Activated CD8-positive, alpha-beta memory T cell treated with anti-CD3 and anti-CD28 coated beads for 48 hours (primary cell): Measurements from ENCODE around the gene SAMD4A.

ENCODE experiments used
- DNase-seq, 3 experiments: peaks; one replicate each; pipeline ENCODE4 v3.0.0-alpha.2; 2020; ENCODE audit warnings: low read depth in 2 of 3, low spot score in 2 of 3

The SAMD4A gene

DNA sequence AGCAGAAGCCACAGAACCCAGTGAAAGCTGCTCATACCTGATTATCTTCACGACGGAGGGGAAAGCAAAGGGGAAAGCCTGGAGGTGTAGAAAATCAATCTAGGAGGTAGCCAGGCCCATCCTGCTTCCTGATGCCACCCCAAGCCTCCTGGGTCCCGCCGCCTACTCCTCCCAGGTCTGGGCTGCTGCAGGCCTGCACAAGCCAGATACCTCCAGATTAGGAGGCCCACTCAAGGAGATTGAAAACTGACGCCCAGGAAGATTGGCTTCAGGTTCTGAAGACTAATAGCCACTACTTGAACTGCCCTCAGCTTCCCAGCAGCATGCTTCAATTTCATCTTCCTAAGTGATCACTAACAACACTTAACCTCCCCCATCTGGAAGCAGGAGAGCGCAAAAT is 248.6 kb downstream of the SAMD4A start:
- no peak for DNase-seq

DNA sequence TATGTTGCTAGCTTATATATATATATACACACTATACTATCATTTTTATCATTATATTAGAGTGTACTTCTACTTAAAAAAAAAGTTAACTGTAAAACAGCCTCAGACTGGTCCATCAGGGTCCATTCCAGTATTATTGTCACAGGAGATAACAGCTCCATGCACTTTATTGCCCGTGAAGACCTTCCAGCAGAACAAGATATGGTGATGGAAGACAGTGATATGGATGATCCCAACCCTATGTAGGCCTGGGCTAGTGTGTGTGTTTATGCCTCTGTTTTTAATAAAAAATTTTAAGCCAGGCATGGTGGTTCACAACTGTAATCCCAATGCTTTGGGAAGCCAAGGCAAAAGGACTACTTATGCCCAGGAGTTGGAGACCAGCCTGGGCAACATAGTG is 249.5 kb downstream of the SAMD4A start:
- DNase-seq, result no peak

DNA sequence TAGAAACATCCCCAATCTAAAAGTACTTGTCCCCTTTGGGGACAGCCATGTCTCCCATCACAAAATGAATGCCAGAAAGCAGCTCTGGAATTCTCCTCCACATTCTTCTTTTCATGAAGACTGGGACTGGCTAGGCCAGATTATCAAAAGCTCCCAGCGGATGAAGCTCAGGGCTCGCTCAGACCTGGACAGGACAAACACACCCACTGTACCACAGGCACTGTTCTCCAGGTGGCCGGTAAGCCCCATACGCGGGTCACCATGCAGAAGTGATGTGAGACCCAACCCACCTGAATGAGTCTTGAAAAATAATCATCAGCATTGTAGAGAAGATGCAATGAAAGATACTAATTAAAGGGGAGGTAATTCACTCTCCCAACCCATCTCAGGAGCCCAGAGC is 250.6 kb downstream of the SAMD4A start:
- DNase-seq, result no peak

DNA sequence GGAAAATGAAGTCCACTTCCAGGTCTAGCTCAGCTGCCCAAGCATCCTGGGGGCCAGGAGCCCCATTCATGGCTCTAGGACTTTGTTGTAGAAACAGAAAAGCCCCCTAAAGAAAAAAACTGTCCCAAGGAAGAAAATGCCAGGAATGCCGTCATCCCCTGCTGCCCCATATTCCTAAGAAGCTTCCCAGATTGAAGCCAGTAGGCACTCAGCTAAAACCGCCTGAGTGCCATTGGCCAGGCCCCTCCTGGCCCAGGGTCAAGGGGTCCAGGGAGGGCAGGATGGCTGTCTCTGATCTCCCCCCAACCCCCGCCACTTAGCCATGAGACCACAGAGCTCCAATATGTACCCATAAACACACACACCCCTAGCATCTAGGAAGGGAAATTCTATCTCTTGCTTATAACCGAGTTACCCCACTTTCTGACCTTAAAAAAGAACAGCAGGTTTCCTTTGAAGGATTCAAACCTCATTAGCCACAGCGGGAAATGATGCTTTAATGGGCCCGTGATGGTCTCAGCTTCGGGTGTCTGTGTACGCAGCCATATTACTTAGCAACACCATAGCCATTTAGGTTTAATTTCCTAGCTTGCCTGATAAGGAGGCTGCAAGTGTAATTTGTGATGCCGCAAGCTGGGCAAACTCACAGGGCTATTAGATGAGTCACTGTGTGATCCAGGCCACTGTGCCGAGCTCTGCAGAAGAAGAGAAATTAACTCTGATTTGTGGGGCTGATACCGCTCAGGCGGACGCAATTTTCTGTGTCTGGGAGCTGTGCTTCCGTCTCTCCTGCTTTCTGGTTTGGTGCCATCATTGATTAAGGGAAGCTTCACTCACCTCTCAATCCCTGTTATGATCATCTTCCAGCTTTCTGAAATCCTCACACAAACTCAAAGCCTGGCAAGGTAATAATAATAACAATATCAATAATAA is 251.5 kb downstream of the SAMD4A start:
- DNase-seq, result no peak

DNA sequence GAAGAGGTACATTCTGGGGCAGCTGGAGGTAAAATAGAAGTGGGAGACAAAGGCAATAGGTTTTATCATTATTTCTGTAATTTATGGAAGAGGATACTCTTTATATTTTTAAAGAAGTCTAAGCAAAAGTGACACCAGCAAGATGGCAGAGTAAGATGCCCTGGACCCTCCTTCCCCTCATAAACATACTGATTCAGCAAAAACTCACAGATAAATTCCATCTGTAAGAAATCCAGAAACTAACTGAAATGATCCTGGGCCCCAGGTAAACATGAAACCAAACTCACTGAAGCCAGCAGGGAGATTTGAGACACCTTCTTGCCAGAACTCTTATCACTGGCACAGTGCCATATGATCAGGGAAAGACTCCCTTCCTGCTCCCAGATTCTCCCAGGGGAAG is 255.8 kb downstream of the SAMD4A start:
- DNase-seq, result no peak

DNA sequence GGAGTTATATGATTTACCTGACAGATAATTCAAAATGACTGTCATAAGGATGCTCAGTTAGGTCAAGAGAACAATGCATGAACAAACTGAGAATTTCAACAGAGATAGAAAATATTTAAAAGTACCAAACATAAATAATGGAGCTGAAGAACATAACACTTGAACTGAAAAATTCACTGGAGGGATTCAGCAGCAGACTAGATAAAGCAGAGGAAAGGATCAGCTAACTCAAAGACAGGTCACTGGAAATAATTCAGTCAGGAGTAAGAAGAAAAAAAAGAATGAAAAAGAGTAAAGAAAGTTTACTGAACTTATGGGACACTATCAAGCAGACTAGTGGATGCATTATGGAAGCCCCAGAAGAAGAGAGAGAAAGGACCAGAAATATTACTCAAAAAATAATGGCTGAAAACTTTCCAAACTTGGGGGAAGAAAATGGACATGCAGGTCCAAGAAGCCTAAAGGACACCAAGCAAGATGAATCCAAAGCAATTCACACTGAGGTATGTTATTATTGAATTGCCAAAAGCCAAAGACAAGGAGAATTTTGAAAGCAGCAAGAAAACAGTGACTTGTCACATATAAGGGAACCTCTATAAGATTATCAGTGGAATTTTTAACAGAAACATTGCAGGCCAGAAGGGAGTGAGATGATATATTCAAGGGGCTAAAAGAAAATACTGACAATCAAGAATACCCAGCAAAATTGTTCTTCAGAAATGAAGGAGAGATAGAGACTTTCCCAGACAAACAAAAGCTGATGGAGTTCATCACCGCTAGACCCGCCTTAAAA is 257.0 kb downstream of the SAMD4A start:
- no peak for DNase-seq

DNA sequence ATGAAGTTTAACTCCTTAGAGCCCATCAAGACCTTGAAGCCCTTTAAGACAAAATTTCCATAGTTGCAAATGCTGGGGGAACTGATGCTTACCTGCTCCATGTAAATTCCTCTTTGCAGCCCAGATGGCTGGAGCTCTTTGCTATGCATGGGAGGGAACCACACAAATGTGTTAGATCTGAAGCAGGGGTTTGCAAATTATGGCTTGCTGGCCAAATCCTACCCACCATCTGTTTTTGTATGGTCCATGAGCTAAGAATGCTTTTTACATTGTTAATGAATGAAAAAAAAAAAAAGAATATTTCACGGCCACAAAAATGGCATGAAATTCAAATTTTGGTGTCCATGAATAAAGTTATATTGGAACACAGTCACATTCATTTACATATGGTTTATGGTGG is 261.1 kb downstream of the SAMD4A start:
- no peak for DNase-seq

DNA sequence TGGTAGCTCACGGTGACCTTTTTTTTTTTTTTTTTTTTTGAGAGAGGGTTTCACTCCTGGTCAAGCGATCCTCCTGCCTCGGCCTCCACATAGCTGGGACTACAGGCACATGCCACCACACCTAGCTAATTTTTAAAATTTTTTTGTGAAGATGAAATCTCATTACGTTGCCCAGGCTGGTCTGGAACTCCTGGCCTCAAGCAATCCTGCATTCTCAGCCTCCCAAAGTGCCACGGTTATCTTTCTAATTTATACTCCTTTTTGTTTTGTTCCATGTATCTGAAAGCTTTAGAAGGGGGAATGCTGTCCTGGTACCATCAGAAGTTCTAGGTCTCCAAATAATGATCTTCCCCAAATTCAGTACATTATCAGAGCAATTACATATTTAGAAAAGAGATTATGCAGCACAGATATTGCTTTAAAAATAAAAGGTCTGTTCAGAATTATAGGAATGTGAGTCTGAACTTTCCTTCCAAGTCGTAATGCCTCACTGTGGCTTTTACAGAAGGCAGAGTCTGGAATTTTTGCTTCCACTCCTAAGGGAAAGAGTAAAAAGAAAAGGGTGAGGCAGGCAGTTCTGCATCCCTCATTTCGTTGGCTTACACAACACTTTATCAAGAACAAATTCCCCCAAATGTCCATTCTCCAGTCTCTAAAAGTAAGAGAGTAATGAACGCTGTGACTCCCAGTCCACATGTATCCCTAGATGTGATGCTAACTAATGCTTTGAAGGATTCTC is 262.7 kb downstream of the SAMD4A start:
- DNase-seq, result no peak

DNA sequence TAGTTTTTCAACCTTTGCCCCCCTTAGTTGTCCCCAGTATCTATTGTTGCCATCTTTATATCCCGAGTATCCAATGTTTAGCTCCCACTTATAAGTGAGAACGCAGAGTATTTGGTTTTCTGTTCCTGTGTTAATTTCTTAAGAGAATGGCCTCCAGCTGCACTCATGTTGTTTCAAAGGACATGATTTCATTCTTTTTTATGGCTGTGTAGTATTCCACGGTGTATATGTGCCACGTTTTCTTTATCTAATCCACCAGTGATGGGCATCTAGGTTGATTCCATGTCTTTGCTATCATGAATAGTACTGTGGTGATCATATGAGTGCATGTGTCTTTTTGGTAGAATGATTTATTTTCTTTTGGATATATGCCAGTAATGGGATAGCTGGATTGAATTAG is 263.7 kb downstream of the SAMD4A start:
- no peak for DNase-seq

DNA sequence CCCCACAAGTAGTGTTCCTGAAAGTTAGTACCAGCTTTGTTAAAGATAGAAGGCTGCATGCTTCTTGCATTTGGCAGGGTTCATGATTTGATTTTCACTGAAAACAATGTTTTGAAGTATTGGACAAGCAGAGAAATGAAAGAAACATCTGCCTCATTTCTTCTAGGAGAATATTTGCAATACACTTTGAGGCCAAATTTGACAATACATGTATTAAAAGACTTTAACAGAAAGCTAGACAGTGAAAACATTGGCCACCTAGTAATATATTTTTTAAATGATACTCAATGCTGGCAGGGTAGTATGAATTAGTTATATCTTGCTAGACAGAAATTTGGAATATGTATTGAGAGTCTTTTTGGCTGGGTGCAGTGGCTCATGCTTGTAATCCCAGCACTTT is 267.2 kb downstream of the SAMD4A start:
- DNase-seq, result no peak

DNA sequence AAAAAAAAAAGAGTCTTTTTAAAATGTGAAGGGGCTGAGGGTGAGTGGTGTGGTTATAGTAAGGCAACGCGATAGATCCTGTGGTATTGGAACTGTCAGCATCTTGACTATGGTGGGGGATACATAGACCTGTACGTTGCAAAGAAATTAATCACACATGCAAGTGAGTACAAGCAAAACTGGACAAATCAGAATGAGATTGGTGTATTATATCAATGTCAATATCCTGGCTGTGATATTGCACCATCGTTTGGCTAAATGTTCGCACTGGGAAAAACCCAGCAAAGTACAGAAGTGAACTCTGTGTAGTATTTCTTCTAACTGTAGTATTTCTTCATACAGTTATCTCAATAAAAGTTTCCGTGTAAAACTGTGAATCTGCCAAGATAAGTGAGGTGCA is 267.8 kb downstream of the SAMD4A start:
- no peak for DNase-seq

DNA sequence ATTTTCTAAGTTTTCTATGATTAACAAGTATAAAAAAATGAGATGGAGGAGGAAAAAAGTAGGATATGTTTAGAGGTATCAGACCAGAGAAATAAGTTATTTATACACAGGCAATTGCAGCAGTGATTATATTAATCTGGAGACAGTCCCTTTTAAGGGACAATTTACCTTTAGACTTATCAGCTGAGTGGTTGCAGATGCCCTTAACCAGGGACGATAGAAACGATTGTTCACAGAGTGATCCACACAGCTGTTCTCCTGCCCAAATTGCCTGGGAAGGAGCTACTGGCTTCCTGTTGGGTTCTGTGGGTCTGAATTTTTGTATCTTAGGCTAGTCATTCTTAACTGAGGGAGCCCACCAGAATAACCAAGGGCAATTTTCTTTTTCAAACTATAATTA is 269.3 kb downstream of the SAMD4A start:
- no peak for DNase-seq

DNA sequence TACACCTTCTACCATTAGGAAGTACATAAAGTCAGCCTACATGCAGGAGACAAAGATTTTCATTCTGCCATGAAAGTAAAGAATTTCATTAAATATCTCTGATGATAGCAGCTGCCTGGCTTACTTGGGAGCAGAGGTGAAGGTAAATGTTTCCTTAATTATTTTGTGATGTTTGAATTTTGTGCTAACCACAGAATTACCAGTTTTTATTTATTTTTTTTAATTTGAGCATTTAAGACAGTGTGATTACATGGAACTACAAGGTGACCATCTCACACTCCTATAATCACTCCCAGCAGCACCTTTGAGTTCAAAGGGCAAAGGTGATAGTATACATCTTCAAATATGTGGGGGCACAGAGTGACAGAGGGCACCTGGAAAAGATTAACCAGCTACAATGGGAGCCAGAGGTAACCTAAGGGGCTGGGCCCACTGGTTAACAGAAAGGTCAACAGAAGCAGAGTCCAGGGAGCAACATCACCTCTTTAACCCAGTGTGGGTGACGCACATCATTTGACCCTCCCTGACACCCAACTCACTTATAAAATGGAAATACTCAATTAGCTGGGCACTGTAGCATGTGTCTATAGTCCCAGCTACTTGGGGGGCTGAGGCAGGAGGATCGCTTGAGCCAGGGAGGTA is 270.7 kb downstream of the SAMD4A start:
- DNase-seq, result no peak

DNA sequence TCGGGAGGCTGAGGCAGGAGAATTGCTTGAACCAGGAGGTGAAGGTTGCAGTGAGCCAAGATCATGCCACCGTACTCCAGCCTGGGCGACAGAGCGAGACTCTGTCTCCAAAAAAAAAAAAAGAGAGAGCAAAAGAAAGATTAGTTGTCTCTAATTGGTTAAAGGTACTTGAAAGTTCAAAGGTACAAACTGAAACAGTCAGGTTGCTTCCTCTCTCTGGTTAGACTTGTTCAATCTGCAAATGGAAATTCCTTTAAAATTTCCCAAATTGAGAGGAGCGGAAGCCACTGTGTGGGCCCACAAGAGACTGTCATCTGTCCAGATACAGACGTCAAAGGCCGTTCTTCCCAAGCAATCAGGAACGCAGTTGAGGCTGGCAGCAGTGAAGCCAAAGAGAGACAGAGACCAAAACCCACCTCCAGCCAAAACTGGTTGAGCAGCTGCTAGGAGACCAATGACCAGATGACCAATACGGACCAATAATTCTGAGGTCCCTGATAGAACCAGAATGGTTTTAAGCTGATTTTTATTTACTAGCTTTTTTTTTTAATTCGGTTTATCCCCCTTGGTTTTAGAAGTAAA is 272.1 kb downstream of the SAMD4A start:
- no peak for DNase-seq

DNA sequence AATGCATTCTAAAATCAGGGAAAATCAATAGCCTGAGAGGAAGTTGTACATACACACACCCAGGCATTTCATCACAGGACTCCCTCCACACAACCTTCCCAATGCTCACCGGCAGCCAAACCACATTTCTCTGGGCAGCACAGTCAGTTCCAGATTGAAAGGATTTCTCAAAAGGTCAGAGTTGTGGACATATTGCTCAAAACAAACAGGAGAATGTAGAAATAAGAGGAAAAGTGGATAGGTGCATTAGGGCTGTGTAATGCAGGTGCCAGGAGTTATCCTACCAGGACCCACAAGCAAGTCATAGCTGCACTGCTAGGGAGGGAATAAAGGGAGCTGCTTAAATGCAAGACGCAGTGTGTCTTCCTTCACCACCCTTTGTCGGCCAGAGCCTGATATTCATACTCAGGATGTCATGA is 272.8 kb downstream of the SAMD4A start:
- DNase-seq, result no peak

DNA sequence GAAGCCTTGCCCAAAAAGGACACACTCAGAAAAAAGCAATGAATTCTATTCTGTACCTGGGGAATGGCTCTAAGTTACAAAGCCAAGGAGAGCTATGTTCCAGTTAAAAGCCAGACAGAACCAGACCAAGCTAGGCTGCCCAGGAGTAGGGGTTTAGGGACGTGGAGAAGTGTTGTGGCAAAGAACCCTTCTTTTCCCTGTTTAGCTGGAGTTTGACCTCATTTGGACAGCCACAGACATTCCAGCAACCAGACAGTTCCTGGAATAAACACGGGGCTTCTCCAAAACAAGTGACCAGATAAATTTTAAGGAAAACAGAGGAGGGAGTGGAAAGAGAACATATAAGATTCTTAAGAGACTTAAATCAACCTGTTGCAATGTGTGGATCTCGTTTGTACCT is 273.4 kb downstream of the SAMD4A start:
- no peak for DNase-seq

DNA sequence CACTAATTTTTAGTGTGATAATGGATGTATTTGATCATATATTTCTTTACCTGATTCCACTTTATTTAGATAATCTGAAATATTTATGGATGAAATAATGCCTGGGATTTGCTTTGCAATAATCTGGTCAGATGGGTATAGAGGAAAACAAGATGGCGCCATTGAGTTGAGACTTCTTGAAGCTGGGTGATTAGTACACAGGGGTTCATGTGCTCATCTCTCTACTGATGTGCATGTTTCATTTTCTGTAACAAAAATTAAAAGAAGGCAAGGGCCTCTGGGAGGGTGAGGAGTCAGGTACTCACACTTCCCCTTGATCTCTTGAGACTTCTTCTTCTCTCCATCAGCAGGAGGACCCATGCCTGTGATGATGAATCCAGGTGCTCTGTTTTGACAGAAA is 273.9 kb downstream of the SAMD4A start:
- no peak for DNase-seq
